Measurements from ENCODE around the gene TMEM231. TPM values are rescaled to one million over a fixed set of nuclear protein-coding genes. Genes with fewer than 3 reads are reported as not detected.

TMEM231 gene
- total RNA-seq, 1 experiment from 2014 or later: 17.3 TPM

GRCh38 chr16:75514296-75514695, 41.8 kb downstream of the TMEM231 start:
- POLR2A ChIA-PET (ENCODE audit: low non-redundant PET): no interaction called here
- Histone ChIP-seq H3K9me3 (ENCODE audit: low read depth, low read length, poor library complexity, severe bottlenecking) (no peaks in the 10 kb centered on the region), H3K27me3 (replicated peaks; ENCODE audit: insufficient read depth, low read depth, low read length, poor library complexity) (no peaks in the 10 kb centered on the region), H3K27ac (ENCODE audit: low read depth, low read length, poor library complexity, severe bottlenecking) (no peak overlapping the region), H3K4me1 (ENCODE audit: insufficient read depth, low read length, poor library complexity, severe bottlenecking) (peaks cover 5% of the 10 kb centered on the region), H3K4me3 (ENCODE audit: low read depth, low read length, poor library complexity, severe bottlenecking) (no peak overlapping the region), H3K36me3 (ENCODE audit: insufficient read depth, low read length, poor library complexity, severe bottlenecking) (no peaks in the 10 kb centered on the region)
- TF ChIP-seq EZH2 (IDR thresholded peaks at IDR 0.05; ENCODE audit: borderline replicate concordance, low read depth, low read length, poor library complexity, severe bottlenecking) (no peak), CTCF (conservative IDR thresholded peaks at IDR 0.05; ENCODE audit: low read depth, low read length) (no peak)
- intact Hi-C loops (cut with micrococcal nuclease; ENCODE audit: unreplicated experiment): no loop called here
- no TSS peak for BruUV-seq (replicated peaks)
- CTCF ChIA-PET: no interaction called here
- no peak for DNase-seq (ENCODE audit: low spot score)

GRCh38 chr16:75506574-75506973, 49.5 kb downstream of the TMEM231 start:
- peak overlapping the region; percentile 43 for H3K27ac ChIP-seq (ENCODE audit: low read depth, low read length, poor library complexity, severe bottlenecking)
- POLR2A ChIA-PET (ENCODE audit: low non-redundant PET): no interaction called here
- no peaks in the 10 kb centered on the region for H3K27me3 ChIP-seq (replicated peaks; ENCODE audit: insufficient read depth, low read depth, low read length, poor library complexity)
- intact Hi-C loops (cut with micrococcal nuclease; ENCODE audit: unreplicated experiment): no loop called here
- H3K36me3 ChIP-seq (ENCODE audit: insufficient read depth, low read length, poor library complexity, severe bottlenecking): no peaks in the 10 kb centered on the region
- H3K4me3 ChIP-seq (ENCODE audit: low read depth, low read length, poor library complexity, severe bottlenecking): no peak overlapping the region
- peak; percentile 74 for DNase-seq (ENCODE audit: low spot score)
- CTCF ChIA-PET: no interaction called here
- H3K9me3 ChIP-seq (ENCODE audit: low read depth, low read length, poor library complexity, severe bottlenecking): no peaks in the 10 kb centered on the region
- H3K4me1 ChIP-seq (ENCODE audit: insufficient read depth, low read length, poor library complexity, severe bottlenecking): peaks cover 9% of the 10 kb centered on the region
- no TSS peak for BruUV-seq (replicated peaks)
- TF ChIP-seq EZH2 (IDR thresholded peaks at IDR 0.05; ENCODE audit: borderline replicate concordance, low read depth, low read length, poor library complexity, severe bottlenecking): no peak
- TF ChIP-seq CTCF (conservative IDR thresholded peaks at IDR 0.05; ENCODE audit: low read depth, low read length): no peak

GRCh38 chr16:75506107-75506506, 49.9 kb downstream of the TMEM231 start:
- Histone ChIP-seq H3K36me3 (ENCODE audit: insufficient read depth, low read length, poor library complexity, severe bottlenecking) (no peaks in the 10 kb centered on the region), H3K9me3 (ENCODE audit: low read depth, low read length, poor library complexity, severe bottlenecking) (no peaks in the 10 kb centered on the region), H3K4me3 (ENCODE audit: low read depth, low read length, poor library complexity, severe bottlenecking) (no peak overlapping the region), H3K4me1 (ENCODE audit: insufficient read depth, low read length, poor library complexity, severe bottlenecking) (peaks cover 9% of the 10 kb centered on the region), H3K27ac (ENCODE audit: low read depth, low read length, poor library complexity, severe bottlenecking) (peak overlapping the region; percentile 43), H3K27me3 (replicated peaks; ENCODE audit: insufficient read depth, low read depth, low read length, poor library complexity) (no peaks in the 10 kb centered on the region)
- DNase-seq (ENCODE audit: low spot score): no peak
- TF ChIP-seq EZH2 (IDR thresholded peaks at IDR 0.05; ENCODE audit: borderline replicate concordance, low read depth, low read length, poor library complexity, severe bottlenecking) (no peak), CTCF (conservative IDR thresholded peaks at IDR 0.05; ENCODE audit: low read depth, low read length) (no peak)
- ChIA-PET POLR2A (ENCODE audit: low non-redundant PET) (no interaction called here), CTCF (no interaction called here)
- intact Hi-C loops (cut with micrococcal nuclease; ENCODE audit: unreplicated experiment): no loop called here
- BruUV-seq (replicated peaks): no TSS peak

Measured in A673 (cell line).